ENCODE results near the gene EHD2. TPM values are rescaled to one million over a fixed set of nuclear protein-coding genes. Genes with fewer than 3 reads are reported as not detected.

EHD2 gene, protein sequence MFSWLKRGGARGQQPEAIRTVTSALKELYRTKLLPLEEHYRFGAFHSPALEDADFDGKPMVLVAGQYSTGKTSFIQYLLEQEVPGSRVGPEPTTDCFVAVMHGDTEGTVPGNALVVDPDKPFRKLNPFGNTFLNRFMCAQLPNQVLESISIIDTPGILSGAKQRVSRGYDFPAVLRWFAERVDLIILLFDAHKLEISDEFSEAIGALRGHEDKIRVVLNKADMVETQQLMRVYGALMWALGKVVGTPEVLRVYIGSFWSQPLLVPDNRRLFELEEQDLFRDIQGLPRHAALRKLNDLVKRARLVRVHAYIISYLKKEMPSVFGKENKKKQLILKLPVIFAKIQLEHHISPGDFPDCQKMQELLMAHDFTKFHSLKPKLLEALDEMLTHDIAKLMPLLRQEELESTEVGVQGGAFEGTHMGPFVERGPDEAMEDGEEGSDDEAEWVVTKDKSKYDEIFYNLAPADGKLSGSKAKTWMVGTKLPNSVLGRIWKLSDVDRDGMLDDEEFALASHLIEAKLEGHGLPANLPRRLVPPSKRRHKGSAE
- 124 to 156 TPM (median 148 TPM) in 5 replicates for total RNA-seq (2022; extraction: Qiagen RNA extraction)

DNA sequence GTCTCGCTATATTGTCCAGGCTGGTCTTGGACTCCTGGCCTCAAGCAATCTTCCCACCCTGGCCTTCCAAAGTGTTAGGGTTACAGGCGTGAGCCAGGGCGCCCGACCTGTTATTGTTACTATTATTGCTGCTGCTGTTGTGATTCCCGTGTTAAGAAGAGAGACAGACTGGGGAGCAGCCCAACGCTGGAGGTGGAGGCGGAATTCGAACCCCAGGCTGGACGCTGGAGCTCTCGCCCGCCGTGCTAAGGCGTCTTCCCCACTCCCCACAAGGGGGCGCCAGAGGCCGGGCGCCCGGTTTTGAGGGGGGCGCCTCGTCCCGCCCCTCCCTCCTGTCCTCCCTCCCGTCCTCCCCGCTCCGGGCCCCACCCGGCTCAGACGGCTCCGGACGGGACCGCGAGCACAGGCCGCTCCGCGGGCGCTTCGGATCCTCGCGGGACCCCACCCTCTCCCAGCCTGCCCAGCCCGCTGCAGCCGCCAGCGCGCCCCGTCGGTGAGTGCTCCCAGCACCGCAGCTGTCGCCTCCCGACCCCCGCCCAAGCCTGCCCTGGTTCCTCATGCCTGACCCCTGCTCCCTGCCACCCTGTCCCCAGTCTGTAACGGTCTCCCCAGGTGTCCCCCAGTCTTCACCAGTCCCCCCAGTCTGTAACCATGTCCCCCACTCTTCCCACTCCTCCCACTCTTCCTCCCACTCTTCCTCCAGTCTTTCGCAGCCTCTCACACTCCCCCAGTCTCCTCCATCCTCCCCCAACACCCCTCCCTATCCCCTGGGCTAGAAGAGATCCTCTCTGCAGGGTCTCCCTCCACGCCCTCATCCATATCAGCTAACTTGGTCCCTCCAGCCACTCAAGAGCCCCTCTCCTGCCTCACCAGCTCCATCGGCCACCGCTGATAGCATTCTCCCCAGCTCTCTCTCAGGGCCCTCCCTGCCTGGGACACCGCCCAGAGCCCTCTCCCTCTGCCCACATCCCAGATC is at the start of gene EHD2:
Gene EHD2 (plus strand): TSS at position 377 of the 976 bp plus-strand sequence. CDS start 3,191 bp downstream, outside the sequence.

DNA sequence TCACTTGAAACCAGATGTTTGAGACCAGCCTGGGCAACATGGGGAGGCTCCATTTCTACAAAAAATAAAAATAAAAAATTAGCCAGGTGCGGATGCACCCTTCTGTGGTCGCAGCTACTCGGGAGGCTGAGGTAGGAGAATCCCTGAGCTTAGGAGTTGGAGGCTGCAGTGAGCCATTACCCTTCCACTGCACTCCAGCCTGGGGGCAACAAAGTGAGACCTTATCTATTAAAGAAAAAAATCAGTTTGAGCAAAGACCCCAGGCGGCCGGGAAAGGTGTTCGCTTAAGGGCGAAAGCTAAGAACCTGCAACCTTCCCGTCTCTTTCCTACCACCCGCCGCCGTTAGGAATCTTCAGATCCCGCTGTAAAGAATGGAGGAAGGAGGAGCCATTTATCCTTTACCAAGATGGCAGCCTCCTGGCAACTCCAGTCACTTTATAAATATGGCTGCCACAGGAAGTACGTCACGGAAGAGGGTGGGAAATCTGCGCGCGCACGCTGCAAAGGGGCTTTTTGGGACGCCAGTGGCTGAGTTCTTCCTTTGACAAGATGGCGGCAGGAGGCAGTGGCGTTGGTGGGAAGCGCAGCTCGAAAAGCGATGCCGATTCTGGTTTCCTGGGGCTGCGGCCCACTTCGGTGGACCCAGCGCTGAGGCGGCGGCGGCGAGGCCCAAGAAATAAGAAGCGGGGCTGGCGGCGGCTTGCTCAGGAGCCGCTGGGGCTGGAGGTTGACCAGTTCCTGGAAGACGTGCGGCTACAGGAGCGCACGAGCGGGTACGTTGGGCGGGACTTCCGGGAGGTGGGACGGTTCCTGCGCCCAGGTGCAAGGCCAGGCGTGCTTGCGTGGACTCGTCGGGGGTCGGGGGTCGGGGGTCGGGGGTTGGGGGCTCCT is 32.0 kb downstream of the EHD2 start, which contains the start of gene NOP53:
Gene NOP53 (plus strand): TSS at position 537 of the 892 bp plus-strand sequence. CDS start 14 bp downstream, at position 551.

GRCh38 chr19:47778049-47778953 is 65.1 kb downstream of the EHD2 start, which contains the start of gene SELENOW:
TSS of gene SELENOW (plus strand) at chr19:47778703. CDS start at chr19:47778786, 83 bp downstream.

Other genes starting within 250 kb of the EHD2 start
- gene SLC8A2, start 241.5 kb upstream of the EHD2 start, total RNA-seq (2022; extraction: Qiagen RNA extraction) = 0.15 to 0.57 TPM (median 0.37 TPM) in 5 replicates
- gene KPTN, start 229.2 kb upstream of the EHD2 start, total RNA-seq (2022; extraction: Qiagen RNA extraction) = 17.1 to 23.8 TPM (median 20.3 TPM) in 5 replicates
- gene NAPA, start 198.4 kb upstream of the EHD2 start, total RNA-seq (2022; extraction: Qiagen RNA extraction) = 88.1 to 110 TPM (median 100 TPM) in 5 replicates
- 0.03 to 0.06 TPM (median 0.05 TPM) in 4 of 5 replicates, not detected in the other for gene ZNF541, start 140.3 kb upstream of the EHD2 start, total RNA-seq (2022; extraction: Qiagen RNA extraction)
- gene BICRA, start 104.3 kb upstream of the EHD2 start, total RNA-seq (2022; extraction: Qiagen RNA extraction) = 15.1 to 16.7 TPM (median 16.0 TPM) in 5 replicates
- gene NOP53, start 32.1 kb downstream of the EHD2 start, total RNA-seq (2022; extraction: Qiagen RNA extraction) = 235 to 317 TPM (median 251 TPM) in 5 replicates
- 105 to 169 TPM (median 160 TPM) in 5 replicates for gene SELENOW, start 65.3 kb downstream of the EHD2 start, total RNA-seq (2022; extraction: Qiagen RNA extraction)
- gene TPRX1, start 91.1 kb downstream of the EHD2 start, total RNA-seq (2022; extraction: Qiagen RNA extraction) = not detected in 5 replicates
- gene CRX, start 108.5 kb downstream of the EHD2 start, total RNA-seq (2022; extraction: Qiagen RNA extraction) = not detected in 5 replicates
- not detected in 5 replicates for gene TPRX2, start 145.8 kb downstream of the EHD2 start, total RNA-seq (2022; extraction: Qiagen RNA extraction)
- 0.06 TPM in 2 of 5 replicates, not detected in the others for gene SULT2A1, start 172.9 kb downstream of the EHD2 start, total RNA-seq (2022; extraction: Qiagen RNA extraction)

Data from A549 treated with AZD2906 at 1 μM for 4 hours (cell line).